Caco-2 (cell line): ENCODE data around the gene HCK. TPM values are rescaled to one million over a fixed set of nuclear protein-coding genes. Genes with fewer than 3 reads are reported as not detected.

Source experiments
- BruUV-seq: library from RNA; stranded (reverse); fragments of 400-500 nt; replicated peaks from 2 replicates; lab custom pipeline; 2021; lab: Mats Ljungman, UMichigan
- CTCF ChIA-PET: fragments of 300-600 bp; sonication (Branson Sonifier 250); formaldehyde crosslinking; loops from one replicate; lab custom pipeline; 2022; ENCODE audit warnings: antibody characterized with exemption; lab: Charles Lee
- POLR2A ChIA-PET: fragments of 300-600 bp; sonication (Branson Sonifier 250); formaldehyde crosslinking; loops from one replicate; lab custom pipeline; 2022; ENCODE audit warnings: antibody characterized with exemption; lab: Charles Lee
- DNase-seq, 2 experiments: peaks; one replicate each; pipeline versions ENCODE4 v3.0.0 to v3.0.0-alpha.2; 2020 to 2022
- H3K27me3 ChIP-seq: replicated peaks from 2 replicates; pipeline ENCODE4 v1.6.0; 2011; ENCODE audit warnings: low read length; ENCODE audit not compliant: control insufficient read depth, insufficient read depth
- H3K36me3 ChIP-seq: 2 replicates; pipeline ENCODE4 v1.5.1; 2011; ENCODE audit warnings: low read length; ENCODE audit not compliant: control insufficient read depth, insufficient read depth
- H3K4me1 ChIP-seq: fragments of 250-450 bp; sonication (Bioruptor Pico); 2 replicates; pipeline ENCODE4 v1.5.1; 2020; ENCODE audit warnings: mild to moderate bottlenecking
- H3K4me3 ChIP-seq: 2 replicates; pipeline ENCODE4 v1.5.1; 2011; ENCODE audit warnings: low read depth, mild to moderate bottlenecking, control low read depth, low read length
- H3K9me3 ChIP-seq: fragments of 250-450 bp; sonication (Bioruptor Pico); 2 replicates; pipeline ENCODE4 v1.5.1; 2020; ENCODE audit warnings: mild to moderate bottlenecking, moderate library complexity
- H3K27ac Mint-ChIP-seq: one replicate; pipeline ENCODE4 v1.8.0; 2022; ENCODE audit warnings: mixed read lengths; ENCODE audit not compliant: unreplicated experiment
- H3K27me3 Mint-ChIP-seq: one replicate; pipeline ENCODE4 v1.8.0; 2022; ENCODE audit warnings: mixed read lengths; ENCODE audit not compliant: insufficient read depth, unreplicated experiment
- H3K36me3 Mint-ChIP-seq: one replicate; pipeline ENCODE4 v1.8.0; 2022; ENCODE audit warnings: mild to moderate bottlenecking, mixed read lengths; ENCODE audit not compliant: insufficient read depth, unreplicated experiment
- H3K4me1 Mint-ChIP-seq: one replicate; pipeline ENCODE4 v1.8.0; 2022; ENCODE audit warnings: low read depth, mixed read lengths; ENCODE audit not compliant: unreplicated experiment
- H3K4me3 Mint-ChIP-seq: one replicate; pipeline ENCODE4 v1.8.0; 2022; ENCODE audit warnings: mild to moderate bottlenecking, moderate library complexity, mixed read lengths; ENCODE audit not compliant: unreplicated experiment
- H3K9me3 Mint-ChIP-seq: one replicate; pipeline ENCODE4 v1.8.0; 2022; ENCODE audit warnings: mixed read lengths; ENCODE audit not compliant: unreplicated experiment
- intact Hi-C: fragments of 100-400 bp; cut with micrococcal nuclease; formaldehyde crosslinking; loops from one replicate; pipeline ENCODE4 v1.10.0; 2022; ENCODE audit not compliant: unreplicated experiment
- total RNA-seq: library from RNA; stranded (reverse); gene quantifications from 2 replicates; pipeline ENCODE4 v1.2.3, GENCODE V29; 2022
- TF ChIP-seq, protein P1 (sequence below), 2 experiments: fragments of 200-600 bp in 1 of 2; IDR thresholded peaks; 1 replicate in 1 of 2; 2 replicates in 1 of 2; pipeline versions ENCODE4 v1.5.1 to v1.8.0; 2011 to 2022; ENCODE audit warnings: antibody characterized with exemption in 1 of 2, control low read depth in 1 of 2, inconsistent platforms in 1 of 2, low read depth in 1 of 2, low read length in 1 of 2, mild to moderate bottlenecking in 1 of 2, moderate library complexity in 1 of 2; ENCODE audit not compliant: insufficient read depth in 1 of 2, severe bottlenecking in 1 of 2, unreplicated experiment in 1 of 2

Gene HCK
- total RNA-seq, 1 experiment from 2014 or later, result not detected

DNA sequence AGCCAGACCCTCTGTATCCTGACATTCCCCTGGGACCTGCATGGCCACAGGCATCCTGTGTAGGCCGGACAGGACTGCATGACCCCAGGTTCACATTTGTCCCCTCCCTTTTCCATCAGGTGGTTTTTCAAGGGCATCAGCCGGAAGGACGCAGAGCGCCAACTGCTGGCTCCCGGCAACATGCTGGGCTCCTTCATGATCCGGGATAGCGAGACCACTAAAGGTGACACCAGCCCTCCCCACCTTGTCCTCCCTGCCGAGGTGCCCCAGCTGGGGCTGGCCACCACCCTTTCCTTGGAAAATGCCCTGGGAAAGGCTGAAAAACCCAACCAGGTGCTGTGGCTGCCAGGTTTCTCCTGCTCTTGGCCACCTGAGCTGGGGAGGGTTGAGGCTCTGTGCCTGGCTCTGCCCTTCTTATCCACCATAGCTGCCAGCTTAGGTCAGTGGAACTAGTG is 27.6 kb downstream of the HCK start:
- no peak overlapping the region for H3K27ac Mint-ChIP-seq
- POLR2A ChIA-PET, result no interaction called here
- intact Hi-C loops, result no loop called here
- H3K4me1 Mint-ChIP-seq, result no peaks in the 10 kb centered on the region
- no peak overlapping the region for H3K4me3 ChIP-seq
- H3K4me1 ChIP-seq, result no peaks in the 10 kb centered on the region
- CTCF ChIA-PET, result no interaction called here
- H3K36me3 ChIP-seq, result no peaks in the 10 kb centered on the region
- H3K4me3 Mint-ChIP-seq, result no peak overlapping the region
- peaks cover 2% of the 10 kb centered on the region; the same call in 1 of the 2 replicates for H3K27me3 ChIP-seq
- peaks cover 27% of the 10 kb centered on the region for H3K27me3 Mint-ChIP-seq
- H3K9me3 ChIP-seq, result no peaks in the 10 kb centered on the region
- no peak for DNase-seq
- TF ChIP-seq, protein P1, sequence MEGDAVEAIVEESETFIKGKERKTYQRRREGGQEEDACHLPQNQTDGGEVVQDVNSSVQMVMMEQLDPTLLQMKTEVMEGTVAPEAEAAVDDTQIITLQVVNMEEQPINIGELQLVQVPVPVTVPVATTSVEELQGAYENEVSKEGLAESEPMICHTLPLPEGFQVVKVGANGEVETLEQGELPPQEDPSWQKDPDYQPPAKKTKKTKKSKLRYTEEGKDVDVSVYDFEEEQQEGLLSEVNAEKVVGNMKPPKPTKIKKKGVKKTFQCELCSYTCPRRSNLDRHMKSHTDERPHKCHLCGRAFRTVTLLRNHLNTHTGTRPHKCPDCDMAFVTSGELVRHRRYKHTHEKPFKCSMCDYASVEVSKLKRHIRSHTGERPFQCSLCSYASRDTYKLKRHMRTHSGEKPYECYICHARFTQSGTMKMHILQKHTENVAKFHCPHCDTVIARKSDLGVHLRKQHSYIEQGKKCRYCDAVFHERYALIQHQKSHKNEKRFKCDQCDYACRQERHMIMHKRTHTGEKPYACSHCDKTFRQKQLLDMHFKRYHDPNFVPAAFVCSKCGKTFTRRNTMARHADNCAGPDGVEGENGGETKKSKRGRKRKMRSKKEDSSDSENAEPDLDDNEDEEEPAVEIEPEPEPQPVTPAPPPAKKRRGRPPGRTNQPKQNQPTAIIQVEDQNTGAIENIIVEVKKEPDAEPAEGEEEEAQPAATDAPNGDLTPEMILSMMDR (IDR thresholded peaks at IDR 0.05; ENCODE audit: insufficient read depth in 1 of 2, low read depth in 1 of 2, low read length in 1 of 2, severe bottlenecking in 1 of 2, unreplicated experiment in 1 of 2), result no peak
- H3K9me3 Mint-ChIP-seq, result no peaks in the 10 kb centered on the region
- no TSS peak for BruUV-seq
- no peaks in the 10 kb centered on the region for H3K36me3 Mint-ChIP-seq

DNA sequence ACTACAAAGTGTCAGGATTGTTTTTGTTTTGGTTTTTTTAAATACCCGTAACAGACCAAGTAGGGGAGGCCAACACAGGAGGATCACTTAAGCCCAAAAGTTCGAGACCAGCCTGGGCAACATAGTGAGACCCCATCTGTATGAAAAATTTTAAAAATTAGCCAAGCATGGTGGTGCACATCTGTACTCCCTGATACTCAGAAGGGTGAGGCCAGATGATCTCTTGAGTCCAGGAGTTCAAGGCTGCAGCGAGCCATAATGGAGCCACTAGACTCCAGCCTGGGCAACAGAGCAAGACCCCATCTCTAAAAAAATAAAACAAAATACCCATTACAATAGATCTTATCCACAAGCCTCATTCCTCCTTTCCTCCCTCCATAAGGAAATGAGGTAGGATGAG is 28.7 kb downstream of the HCK start:
- Mint-ChIP-seq H3K27ac (no peak overlapping the region), H3K27me3 (peaks cover 38% of the 10 kb centered on the region), H3K4me1 (no peaks in the 10 kb centered on the region), H3K36me3 (no peaks in the 10 kb centered on the region), H3K9me3 (no peaks in the 10 kb centered on the region), H3K4me3 (no peak overlapping the region)
- Histone ChIP-seq H3K4me1 (no peaks in the 10 kb centered on the region), H3K9me3 (no peaks in the 10 kb centered on the region), H3K36me3 (no peaks in the 10 kb centered on the region), H3K27me3 (peaks cover 2% of the 10 kb centered on the region; the same call in 1 of the 2 replicates), H3K4me3 (no peak overlapping the region)
- ChIA-PET CTCF (no interaction called here), POLR2A (no interaction called here)
- intact Hi-C loops, result no loop called here
- TF ChIP-seq, protein P1 (IDR thresholded peaks at IDR 0.05; ENCODE audit: insufficient read depth in 1 of 2, low read depth in 1 of 2, low read length in 1 of 2, severe bottlenecking in 1 of 2, unreplicated experiment in 1 of 2), result no peak
- no TSS peak for BruUV-seq
- no peak for DNase-seq

DNA sequence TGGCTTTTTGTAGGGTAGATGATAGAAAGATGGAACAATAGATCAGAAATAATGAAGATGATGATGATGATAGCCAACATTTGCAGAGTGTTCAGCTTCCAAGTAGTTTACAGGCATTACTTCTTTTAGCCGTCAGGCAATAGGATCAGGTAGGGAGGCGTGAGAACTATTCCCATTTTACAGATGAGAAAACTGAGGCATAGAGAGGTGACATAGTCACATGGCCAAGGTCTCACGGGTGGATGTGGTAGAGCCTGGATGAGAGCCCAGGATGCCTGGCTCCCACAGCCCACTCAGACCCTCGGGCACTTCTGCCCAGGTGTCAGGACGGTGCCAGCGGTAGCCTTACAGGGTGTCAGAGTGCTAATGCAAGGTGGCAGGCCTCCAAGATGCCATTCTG is 31.4 kb downstream of the HCK start:
- Mint-ChIP-seq H3K36me3 (no peaks in the 10 kb centered on the region), H3K4me1 (no peaks in the 10 kb centered on the region), H3K27me3 (peaks cover 28% of the 10 kb centered on the region), H3K27ac (no peak overlapping the region), H3K4me3 (no peak overlapping the region), H3K9me3 (no peaks in the 10 kb centered on the region)
- H3K4me1 ChIP-seq, result no peaks in the 10 kb centered on the region
- no peak overlapping the region for H3K4me3 ChIP-seq
- CTCF ChIA-PET, result no interaction called here
- intact Hi-C loops, result no loop called here
- H3K36me3 ChIP-seq, result no peaks in the 10 kb centered on the region
- TF ChIP-seq, protein P1 (IDR thresholded peaks at IDR 0.05; ENCODE audit: insufficient read depth in 1 of 2, low read depth in 1 of 2, low read length in 1 of 2, severe bottlenecking in 1 of 2, unreplicated experiment in 1 of 2), result no peak
- BruUV-seq, result no TSS peak
- POLR2A ChIA-PET, result no interaction called here
- H3K27me3 ChIP-seq, result peaks cover 2% of the 10 kb centered on the region; the same call in 1 of the 2 replicates
- peaks cover 1% of the 10 kb centered on the region for H3K9me3 ChIP-seq
- DNase-seq, result no peak
